GM12891 (cell line): ENCODE measurements around the gene COL4A1.

Experiments
- PAX5 ChIP-seq: IDR thresholded peaks from 2 replicates; pipeline ENCODE4 v1.6.1; 2011; ENCODE audit warnings: low read length, moderate library complexity, mild to moderate bottlenecking; ENCODE audit not compliant: insufficient read depth, severe bottlenecking
- POLR2A ChIP-seq: IDR thresholded peaks from 2 replicates; pipeline ENCODE4 v1.6.1; 2011; ENCODE audit warnings: low read depth, low read length, control low read depth
- POLR2AphosphoS5 ChIP-seq: IDR thresholded peaks from 2 replicates; pipeline ENCODE4 v1.6.1; 2011; ENCODE audit warnings: low read depth, low read length, control low read depth
- POU2F2 ChIP-seq: IDR thresholded peaks from 2 replicates; pipeline ENCODE4 v1.6.1; 2011; ENCODE audit warnings: low read depth, mild to moderate bottlenecking, control low read depth, low read length, moderate library complexity
- TAF1 ChIP-seq: IDR thresholded peaks from 2 replicates; pipeline ENCODE4 v1.6.1; 2011; ENCODE audit warnings: low read depth, low read length, control low read depth

GRCh38 chr13:110197026-110197425, 109.9 kb downstream of the COL4A1 start:
- TF ChIP-seq POLR2A (no peak), TAF1 (no peak), POLR2AphosphoS5 (no peak), PAX5 (no peak), POU2F2 (no peak)
